T47D (cell line): Measurements from ENCODE around the gene RNPC3.
"Not testable (repeated sequence)": the region's sequence is repeated elsewhere in the genome, so short reads cannot be mapped to it uniquely, and the experiment has no call there.

Experiments
- DNase-seq, 2 experiments: peaks; one replicate each; pipeline versions ENCODE4 v3.0.0 to v3.0.0-alpha.2; 2011 to 2012; ENCODE audit warnings: low read depth in 1 of 2, low spot score in 1 of 2
- JUND ChIP-seq: IDR thresholded peaks from 2 replicates; pipeline ENCODE4 v1.6.1; 2012; ENCODE audit warnings: low read depth
- in situ Hi-C: cut with HindIII; loops from 2 replicates; pipeline ENCODE4 v1.10.0; 2016; ENCODE audit warnings: low sequenced_read_pairs, low pct_unique_long_range_greater_than_20kb

RNPC3 gene

DNA sequence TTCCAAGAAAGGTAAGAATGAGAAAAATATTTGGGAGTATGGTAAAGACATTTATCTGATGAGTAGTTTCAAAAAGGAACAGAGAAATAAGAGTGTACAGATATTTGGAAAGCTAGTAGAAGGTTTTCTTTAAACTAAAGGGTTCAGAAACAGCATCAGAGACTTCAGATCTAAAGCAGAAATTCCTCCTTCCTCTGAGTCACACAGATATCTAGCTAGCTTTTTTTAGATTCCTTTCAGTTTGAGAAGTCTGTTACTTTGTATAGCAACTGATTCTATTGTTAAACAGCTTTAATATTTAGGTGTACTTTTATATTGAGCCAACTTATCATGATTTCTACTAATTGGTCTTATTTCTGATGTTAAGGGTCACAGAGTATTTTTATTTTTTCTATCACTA lies 50.6 kb downstream of the RNPC3 start:
- in situ Hi-C loops, result no loop called here
- DNase-seq, result no peak
- no peak for TF ChIP-seq JUND

DNA sequence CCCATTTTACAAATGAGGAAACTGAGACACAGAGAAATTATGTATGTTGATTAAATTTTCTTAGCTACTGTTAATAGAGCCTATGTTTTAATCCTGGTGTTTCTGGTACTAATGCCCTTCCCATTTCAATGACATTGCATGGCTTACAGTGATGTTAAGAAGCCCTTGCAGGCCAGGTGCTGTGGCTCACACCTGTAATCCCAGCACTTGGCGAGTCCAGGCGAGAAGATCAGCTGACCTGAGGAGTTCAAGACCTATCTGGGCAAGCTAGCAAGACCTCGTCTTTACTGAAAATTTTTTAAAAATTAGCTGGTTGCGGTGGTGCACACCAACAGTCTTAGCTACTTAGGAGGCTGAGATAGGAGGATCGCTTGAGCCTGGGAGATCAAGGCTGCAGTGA lies 51.3 kb downstream of the RNPC3 start:
- in situ Hi-C loops, DNase-seq: not testable (repeated sequence)

DNA sequence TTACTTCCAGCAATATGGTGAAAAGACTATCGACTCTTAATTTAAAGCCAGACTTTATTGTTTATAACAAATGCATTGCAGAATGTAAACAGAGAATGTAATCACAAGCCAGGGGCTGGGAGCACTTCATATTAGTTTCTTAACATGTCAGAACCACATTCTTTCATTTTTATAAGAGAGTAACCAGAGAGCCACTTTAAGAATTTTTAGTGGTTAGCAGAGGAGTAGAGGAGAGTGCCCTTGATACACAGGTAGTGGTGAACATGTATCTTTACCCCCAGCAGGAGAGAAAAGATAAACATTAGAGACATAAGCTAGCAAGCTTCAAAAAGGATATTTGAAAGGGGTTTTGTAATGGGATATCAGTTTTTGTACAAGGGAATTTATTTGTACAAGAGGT lies 57.0 kb downstream of the RNPC3 start:
- no peak for TF ChIP-seq JUND
- in situ Hi-C loops, result no loop called here
- no peak for DNase-seq

DNA sequence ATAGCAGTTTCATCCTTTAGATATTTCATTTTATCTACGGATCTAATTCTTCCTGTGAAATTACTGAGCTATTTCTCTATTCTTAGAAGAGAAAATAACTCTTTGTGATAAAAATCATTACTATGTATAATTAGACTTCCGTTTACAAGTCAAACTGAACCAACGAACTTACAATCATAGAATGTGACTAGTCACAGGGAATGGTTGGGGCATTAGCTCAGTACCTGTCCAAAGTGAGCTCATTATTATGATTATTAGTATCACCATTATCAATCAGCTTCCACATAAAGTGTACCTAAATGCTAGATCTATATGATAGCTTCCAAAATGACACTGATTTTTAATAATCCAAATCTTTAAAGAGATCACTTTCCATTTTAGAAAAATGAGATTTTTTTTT lies 58.4 kb downstream of the RNPC3 start:
- DNase-seq, result no peak
- no peak for TF ChIP-seq JUND
- in situ Hi-C loops, result no loop called here

DNA sequence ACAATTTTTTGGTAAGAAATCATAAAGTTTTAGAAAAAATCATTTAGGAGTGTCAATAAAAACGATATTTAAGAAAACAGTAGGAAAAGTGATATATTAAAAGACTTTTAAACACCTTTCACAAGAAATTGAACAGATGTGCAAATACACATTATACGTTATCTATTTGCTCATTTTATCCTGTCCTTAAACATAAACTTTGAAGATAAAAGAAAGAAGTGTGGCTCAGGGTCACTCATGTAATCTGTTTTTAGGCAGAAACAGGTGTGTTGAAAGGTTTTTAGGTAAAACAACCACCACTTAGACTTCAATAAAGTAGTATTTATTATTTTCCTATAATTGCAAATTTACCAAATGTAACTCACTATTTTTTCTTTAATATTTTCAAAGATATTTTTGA lies 59.0 kb downstream of the RNPC3 start:
- in situ Hi-C loops, result no loop called here
- TF ChIP-seq JUND, result no peak
- no peak for DNase-seq

DNA sequence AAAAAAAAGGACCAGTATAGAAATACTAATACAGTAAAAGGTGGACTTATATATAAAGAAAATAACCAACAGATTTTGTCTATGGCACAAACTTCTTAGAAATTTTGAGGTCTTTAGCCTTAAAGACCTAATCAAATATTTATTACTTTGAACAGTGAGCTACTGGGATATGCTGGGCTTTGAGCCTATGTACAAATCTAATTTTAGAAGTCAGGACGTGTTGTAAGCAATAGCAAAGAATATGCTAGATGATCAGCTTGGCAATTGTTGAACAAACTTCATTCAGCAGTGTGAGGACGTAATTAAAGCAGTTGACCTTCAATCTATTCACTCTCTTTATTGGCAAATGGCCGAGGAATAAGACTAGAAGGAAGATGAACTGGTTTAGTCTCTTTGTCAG lies 77.2 kb downstream of the RNPC3 start:
- DNase-seq, in situ Hi-C loops: not testable (repeated sequence)
